K562 (cell line): ENCODE data around the gene RBMS3. TPM values are rescaled to one million over a fixed set of nuclear protein-coding genes. Genes with fewer than 3 reads are reported as not detected.

Experiments used
- ATAC-seq: fragments of 200-7000 bp; cut with Tn5 transposase; 3 replicates; pipeline ENCODE4 v1.9.1; 2020; ENCODE audit warnings: moderate library complexity
- BruUV-seq: library from RNA; stranded (reverse); fragments of 400-500 nt; replicated peaks from 2 replicates; lab custom pipeline; 2021; lab: Mats Ljungman, UMichigan
- CTCF ChIA-PET: fragments of 300-600 bp; formaldehyde crosslinking; extraction: SDS; loops from one replicate; lab custom pipeline; 2021; ENCODE audit warnings: low intra/inter-chr PET ratio; lab: Yijun Ruan, JAX
- POLR2A ChIA-PET: fragments of 300-600, 350-650 bp; sonication (Branson Sonifier 250); formaldehyde crosslinking; extraction: SDS; loops from one replicate; lab custom pipeline; 2021; ENCODE audit warnings: antibody characterized with exemption, inconsistent platforms; lab: Yijun Ruan, JAX
- DNase-seq, 4 experiments: peaks; one replicate each; pipeline versions ENCODE4 v3.0.0 to v3.0.0-alpha.2; 2011 to 2018; ENCODE audit warnings: low spot score in 3 of 4, mixed read lengths in 3 of 4; ENCODE audit errors: extremely low read depth in 1 of 4
- FAIRE-seq: peaks from 2 replicates; lab custom pipeline; 2011; peaks lifted over from hg19 to GRCh38; lab: Jason Lieb, UNC
- H2AFZ ChIP-seq: 2 replicates; pipeline ENCODE4 v1.6.0; 2011; ENCODE audit warnings: low read depth, low read length, control low read depth, inconsistent platforms
- H3K27ac ChIP-seq: fragments of 200-600 bp; 3 replicates; pipeline ENCODE4 v1.8.0; 2011; ENCODE audit warnings: low read depth, mild to moderate bottlenecking, control low read depth, inconsistent platforms, low read length, moderate library complexity, mixed read lengths; ENCODE audit errors: extremely low read depth
- H3K27me3 ChIP-seq, 2 experiments: fragments of 300-600 bp in 1 of 2; 2 replicates in 1 of 2; 3 replicates in 1 of 2; pipeline versions ENCODE4 v1.6.0 to v1.8.0; 2011; ENCODE audit warnings: inconsistent platforms in 2 of 2, low read length in 2 of 2, mild to moderate bottlenecking in 1 of 2, mixed read lengths in 1 of 2, moderate library complexity in 1 of 2; ENCODE audit not compliant: control insufficient read depth in 2 of 2, insufficient read depth in 2 of 2
- H3K36me3 ChIP-seq: fragments of 300-600 bp; 3 replicates; pipeline ENCODE4 v1.8.0; 2011; ENCODE audit warnings: mild to moderate bottlenecking, low read length, inconsistent platforms; ENCODE audit not compliant: control insufficient read depth, insufficient read depth
- H3K4me1 ChIP-seq, 2 experiments: fragments of 200-600 bp in 1 of 2; replicated peaks in 1 of 2; 2 replicates in 1 of 2; 3 replicates in 1 of 2; pipeline versions ENCODE4 v1.5.1 to v1.8.0; 2011; ENCODE audit warnings: inconsistent platforms in 2 of 2, low read length in 2 of 2, mild to moderate bottlenecking in 1 of 2, mixed read lengths in 1 of 2, moderate library complexity in 1 of 2; ENCODE audit not compliant: control insufficient read depth in 2 of 2, insufficient read depth in 2 of 2
- H3K4me2 ChIP-seq: 2 replicates; pipeline ENCODE4 v1.6.1; 2011; ENCODE audit warnings: low read length, control low read depth, inconsistent platforms, mixed read lengths; ENCODE audit not compliant: insufficient read depth
- H3K4me3 ChIP-seq: fragments of 200-600 bp; sonication (generic), shearing (Covaris generic); 2 replicates; pipeline ENCODE4 v1.5.1; 2016; ENCODE audit warnings: control low read depth, inconsistent platforms
- H3K79me2 ChIP-seq: fragments of 200-600 bp; 3 replicates; pipeline ENCODE4 v1.8.0; 2011; ENCODE audit warnings: low read length, inconsistent platforms; ENCODE audit not compliant: control insufficient read depth, insufficient read depth
- H3K9ac ChIP-seq, 2 experiments: 2 replicates each; pipeline versions ENCODE4 v1.6.0 to v1.6.1; 2011; ENCODE audit warnings: low read depth in 2 of 2, low read length in 2 of 2, control low read depth in 1 of 2, inconsistent platforms in 1 of 2, mild to moderate bottlenecking in 1 of 2, mixed read lengths in 1 of 2; ENCODE audit not compliant: insufficient read depth in 1 of 2
- H3K9me1 ChIP-seq: one replicate; pipeline ENCODE4 v1.6.0; 2011; ENCODE audit warnings: inconsistent platforms, mild to moderate bottlenecking, low read length, moderate library complexity; ENCODE audit not compliant: control insufficient read depth, insufficient read depth
- H3K9me3 ChIP-seq: replicated peaks from 2 replicates; pipeline ENCODE4 v1.5.1; 2011; ENCODE audit warnings: low read depth, low read length, inconsistent platforms; ENCODE audit not compliant: control insufficient read depth, insufficient read depth
- H4K20me1 ChIP-seq: replicated peaks from 2 replicates; pipeline ENCODE4 v1.6.1; 2011; ENCODE audit warnings: low read length, inconsistent platforms, mixed read lengths; ENCODE audit not compliant: control insufficient read depth, insufficient read depth
- ASH1L ChIP-seq: fragments of 450-650 bp; IDR thresholded peaks from 2 replicates; pipeline ENCODE4 v1.6.1; 2018; ENCODE audit warnings: borderline replicate concordance, mild to moderate bottlenecking, low read depth; ENCODE audit not compliant: partially characterized antibody
- CBX1 ChIP-seq: sonication (generic); IDR thresholded peaks from 2 replicates; pipeline ENCODE4 v1.6.1; 2016; ENCODE audit warnings: antibody characterized with exemption, low read depth, mild to moderate bottlenecking
- EZH2 ChIP-seq: IDR thresholded peaks from 2 replicates; pipeline ENCODE4 v1.6.1; 2012; ENCODE audit warnings: low read depth, mild to moderate bottlenecking, inconsistent platforms, low read length, borderline replicate concordance
- FOXM1 ChIP-seq, 2 experiments: fragments of 450-650 bp in 1 of 2; sonication (generic) in 1 of 2; formaldehyde crosslinking in 1 of 2; IDR thresholded peaks; 2 replicates each; pipeline versions ENCODE4 v1.6.1 to v1.9.0; 2017 to 2022; ENCODE audit warnings: low read depth in 2 of 2, mild to moderate bottlenecking in 2 of 2, missing genetic modification reagents in 1 of 2, moderate library complexity in 1 of 2
- HDGF ChIP-seq: fragments of 450-650 bp; IDR thresholded peaks from 2 replicates; pipeline ENCODE4 v1.6.1; 2016
- KDM5B ChIP-seq: fragments of 200-600 bp; sonication (generic); IDR thresholded peaks from 2 replicates; pipeline ENCODE4 v1.6.1; 2012; ENCODE audit warnings: low read depth, mild to moderate bottlenecking, moderate library complexity, low read length, control low read depth, inconsistent platforms; ENCODE audit not compliant: insufficient replicate concordance
- NR2C1 ChIP-seq, 2 experiments: fragments of 450-650 bp; IDR thresholded peaks; 2 replicates each; pipeline ENCODE4 v1.6.1; 2017; ENCODE audit warnings: mild to moderate bottlenecking in 2 of 2, antibody characterized with exemption in 1 of 2, inconsistent platforms in 1 of 2, missing compliant biosample characterization in 1 of 2, missing genetic modification characterization in 1 of 2
- RBFOX2 ChIP-seq: fragments of 200-400 bp; formaldehyde crosslinking; IDR thresholded peaks from 2 replicates; pipeline ENCODE4 v1.6.1; 2017; ENCODE audit warnings: low read depth, mild to moderate bottlenecking, low read length, moderate library complexity
- TAF7 ChIP-seq: fragments of 450-650 bp; IDR thresholded peaks from 2 replicates; pipeline ENCODE4 v1.6.1; 2016; ENCODE audit warnings: missing genetic modification characterization, missing compliant biosample characterization
- ZEB2 ChIP-seq: fragments of 450-650 bp; IDR thresholded peaks from 2 replicates; pipeline ENCODE4 v1.6.1; 2016
- ZFP36 ChIP-seq: fragments of 150-350 bp; IDR thresholded peaks from 2 replicates; pipeline ENCODE4 v1.6.1; 2018; ENCODE audit warnings: low read length, low read depth; ENCODE audit not compliant: partially characterized antibody
- WGBS: fragments of 100-300 bp; shearing (Covaris generic); methylation state at CpG from one replicate; pipeline ENCODE4 v1.1.6; 2016; ENCODE audit warnings: low coverage, mixed read lengths; ENCODE audit not compliant: insufficient coverage; ENCODE audit errors: missing lambda C conversion rate; 5-methylcytosine and 5-hydroxymethylcytosine counted together
- in situ Hi-C: fragments of 300-500 bp; cut with MboI; formaldehyde crosslinking; loops from 4 replicates; pipeline ENCODE4 v1.15.0; 2018; ENCODE audit warnings: inconsistent platforms, mixed read lengths
- intact Hi-C: fragments of 100-400 bp; cut with micrococcal nuclease; formaldehyde crosslinking; loops from 2 replicates; pipeline ENCODE4 v1.14.2; 2022
- polyA plus RNA-seq, 8 experiments: library from polyadenylated mRNA; depleted of rRNA in 4 of 8; stranded (reverse) in 5 of 8; unstranded in 3 of 8; fragments of >200 nt; fragmentation: Nextera tagmentation in 2 of 8; fragmentation: Illumina TruSeq in 1 of 8; extraction: Ambion mirVana in 2 of 8; extraction: Trizol in 1 of 8; gene quantifications; 2 replicates each; pipeline versions ENCODE4 v1.2.1 to v1.2.3, GENCODE V29; 2011 to 2014; ENCODE audit warnings: inconsistent platforms in 1 of 8, missing spikeins in 1 of 8
- total RNA-seq, 7 experiments: library from RNA; depleted of rRNA in 6 of 7; stranded (reverse); fragments of >200 nt in 6 of 7; fragmentation: Illumina TruSeq in 2 of 7; extraction: Trizol in 2 of 7; gene quantifications; 2 replicates each; pipeline versions ENCODE4 v1.2.1 to v1.2.3, GENCODE V29; 2011 to 2021; ENCODE audit warnings: low replicate concordance in 1 of 7
- TF ChIP-seq, protein P1 (sequence below): fragments of 250-450 bp; sonication (Bioruptor Pico); IDR thresholded peaks from 2 replicates; pipeline ENCODE4 v1.4.0; 2020
- TF ChIP-seq, protein P2 (sequence below): sonication (generic); formaldehyde crosslinking; IDR thresholded peaks from 2 replicates; pipeline ENCODE4 v1.8.1; 2023; ENCODE audit warnings: mild to moderate bottlenecking, missing genetic modification reagents

The RBMS3 gene
- total and polyA plus RNA-seq, 9 of the 15 experiments (the other 6 are each of a cell fraction or from before 2014, with no cell fraction given): 0.20 TPM; not detected in 8

DNA sequence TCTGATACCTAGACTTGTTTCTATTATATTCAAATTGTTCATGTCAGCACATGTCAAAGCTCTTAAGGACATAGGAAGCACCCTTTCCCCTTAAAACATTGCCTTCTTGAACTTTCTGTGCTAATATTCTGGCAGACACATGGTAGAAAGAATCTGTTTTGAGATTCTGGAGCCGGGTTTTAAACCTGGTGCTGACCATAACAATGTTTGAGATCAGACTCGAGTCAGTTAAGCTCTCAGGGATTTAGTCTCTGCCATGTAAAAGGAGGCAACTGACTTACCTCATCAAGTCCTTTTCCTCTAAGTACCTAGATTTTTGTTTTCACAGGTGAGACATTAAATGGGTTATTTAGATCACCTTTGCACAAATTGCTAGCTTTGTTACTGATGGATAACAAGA, 38.9 kb downstream of the RBMS3 start (continued):
- no peak for TF ChIP-seq KDM5B
- TF ChIP-seq, protein P1, sequence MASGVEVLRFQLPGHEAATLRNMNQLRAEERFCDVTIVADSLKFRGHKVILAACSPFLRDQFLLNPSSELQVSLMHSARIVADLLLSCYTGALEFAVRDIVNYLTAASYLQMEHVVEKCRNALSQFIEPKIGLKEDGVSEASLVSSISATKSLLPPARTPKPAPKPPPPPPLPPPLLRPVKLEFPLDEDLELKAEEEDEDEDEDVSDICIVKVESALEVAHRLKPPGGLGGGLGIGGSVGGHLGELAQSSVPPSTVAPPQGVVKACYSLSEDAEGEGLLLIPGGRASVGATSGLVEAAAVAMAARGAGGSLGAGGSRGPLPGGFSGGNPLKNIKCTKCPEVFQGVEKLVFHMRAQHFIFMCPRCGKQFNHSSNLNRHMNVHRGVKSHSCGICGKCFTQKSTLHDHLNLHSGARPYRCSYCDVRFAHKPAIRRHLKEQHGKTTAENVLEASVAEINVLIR: no peak
- TF ChIP-seq HDGF: no peak
- TF ChIP-seq ZFP36: no peak
- no peak for TF ChIP-seq EZH2
- no peak for TF ChIP-seq ZEB2
- TF ChIP-seq, all 486 proteins: peak for 0

DNA sequence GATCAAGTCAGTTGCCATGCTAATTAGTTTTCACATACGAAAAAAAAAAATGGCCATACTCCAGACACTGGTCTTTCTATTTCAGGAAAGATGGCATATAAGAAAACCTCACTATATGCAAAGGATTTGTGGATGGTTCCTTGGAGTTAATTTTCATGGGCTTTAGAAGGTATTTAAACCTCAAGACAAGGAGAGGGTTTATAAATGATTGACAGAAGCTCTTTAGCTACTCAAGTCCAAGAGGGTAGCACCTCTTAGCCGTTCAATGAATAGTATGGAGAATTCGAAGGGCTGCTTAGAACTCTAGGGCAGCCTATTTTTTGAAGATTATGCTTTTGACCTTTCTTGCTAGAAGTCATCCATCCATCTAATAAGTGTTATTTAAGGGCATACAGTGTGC, 41.7 kb downstream of the RBMS3 start:
- Histone ChIP-seq H3K4me3 (no peak overlapping the region), H3K79me2 (no peaks in the 10 kb centered on the region), H3K27me3 (no peaks in the 10 kb centered on the region), H3K36me3 (no peaks in the 10 kb centered on the region), H2AFZ (no peak overlapping the region), H3K4me1 (no peaks in the 10 kb centered on the region), H3K9me3 (no peaks in the 10 kb centered on the region), H3K9me1 (no peaks in the 10 kb centered on the region), H3K27ac (no peak overlapping the region), H3K9ac (no peak overlapping the region), H4K20me1 (no peaks in the 10 kb centered on the region), H3K4me2 (no peak overlapping the region)
- WGBS: 4% methylated on average over 3 of the region's 3 CpGs
- DNase-seq (no peak), ATAC-seq (no peak), FAIRE-seq (no peak)
- intact Hi-C loops: no loop called here
- BruUV-seq: no TSS peak
- CTCF ChIA-PET: interaction anchor here (0.6 kb wide), 1 partner anchor 59 kb away, joined by 4 read pairs; no protein-coding TSS in a partner anchor
- TF ChIP-seq NR2C1 (IDR thresholded peaks at IDR 0.05) (no peak), NR2C1 (tag; IDR thresholded peaks at IDR 0.05) (no peak), FOXM1 (IDR thresholded peaks at IDR 0.05; ENCODE audit: low read depth) (no peak), FOXM1 (CRISPR knock-in tag; IDR thresholded peaks at IDR 0.05; ENCODE audit: low read depth) (no peak), CBX1 (no peak), RBFOX2 (no peak), ASH1L (no peak), TAF7 (tag) (no peak)
- TF ChIP-seq, protein P2, sequence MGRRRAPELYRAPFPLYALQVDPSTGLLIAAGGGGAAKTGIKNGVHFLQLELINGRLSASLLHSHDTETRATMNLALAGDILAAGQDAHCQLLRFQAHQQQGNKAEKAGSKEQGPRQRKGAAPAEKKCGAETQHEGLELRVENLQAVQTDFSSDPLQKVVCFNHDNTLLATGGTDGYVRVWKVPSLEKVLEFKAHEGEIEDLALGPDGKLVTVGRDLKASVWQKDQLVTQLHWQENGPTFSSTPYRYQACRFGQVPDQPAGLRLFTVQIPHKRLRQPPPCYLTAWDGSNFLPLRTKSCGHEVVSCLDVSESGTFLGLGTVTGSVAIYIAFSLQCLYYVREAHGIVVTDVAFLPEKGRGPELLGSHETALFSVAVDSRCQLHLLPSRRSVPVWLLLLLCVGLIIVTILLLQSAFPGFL: no peak
- in situ Hi-C loops: no loop called here
- POLR2A ChIA-PET: no interaction called here
